ENCODE data around the gene HAUS2.
"Not testable (repeated sequence)": the region's sequence is repeated elsewhere in the genome, so short reads cannot be mapped to it uniquely, and the experiment has no call there.

The HAUS2 gene

DNA sequence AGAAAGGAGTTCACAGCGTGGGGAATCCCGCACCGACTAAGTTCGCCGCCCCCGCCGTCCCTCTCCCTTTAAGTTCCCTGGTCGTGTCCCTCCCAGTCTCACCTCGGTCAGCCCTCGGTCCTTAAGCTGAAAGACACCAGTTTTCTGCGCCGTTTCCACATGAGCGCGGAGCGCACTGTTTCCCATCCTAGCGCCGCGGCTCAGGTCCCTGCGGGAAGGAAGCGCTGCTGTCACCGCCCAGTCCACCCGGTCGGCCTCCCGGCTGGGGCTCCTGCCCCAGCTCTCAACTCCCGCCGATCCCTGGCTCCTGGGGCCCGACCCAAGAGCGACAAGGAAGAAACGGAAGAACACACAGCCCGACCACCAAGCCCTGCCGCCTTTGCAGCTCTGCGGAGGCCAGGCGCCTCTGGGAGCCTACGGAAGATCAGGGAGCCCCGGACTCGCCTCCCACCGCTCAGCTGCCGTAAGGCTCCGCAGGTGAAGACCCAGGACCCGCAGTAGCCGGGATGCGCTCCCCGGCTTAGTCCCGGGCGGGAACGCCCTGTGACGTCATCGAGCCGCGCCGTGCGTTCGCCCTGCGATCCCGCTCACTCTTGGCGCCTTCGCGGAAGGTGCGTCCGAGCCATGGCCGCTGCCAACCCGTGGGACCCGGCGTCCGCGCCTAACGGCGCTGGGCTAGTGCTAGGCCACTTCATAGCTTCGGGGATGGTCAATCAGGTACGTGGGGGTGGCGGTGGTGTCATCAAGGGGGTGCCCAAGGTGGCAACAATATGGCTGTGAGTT, at the start of gene HAUS2, which contains the start of gene LRRC57:
TSS of gene HAUS2 (plus strand) at position 590 of the 783 bp plus-strand sequence. CDS start at position 625, 35 bp downstream.
TSS of gene LRRC57 (minus strand) at position 545 of the 783 bp plus-strand sequence. CDS start at position 186, 359 bp downstream.
- peak; percentile 67 to 84 for DNase-seq (ENCODE audit: low read depth in 2 of 2)

DNA sequence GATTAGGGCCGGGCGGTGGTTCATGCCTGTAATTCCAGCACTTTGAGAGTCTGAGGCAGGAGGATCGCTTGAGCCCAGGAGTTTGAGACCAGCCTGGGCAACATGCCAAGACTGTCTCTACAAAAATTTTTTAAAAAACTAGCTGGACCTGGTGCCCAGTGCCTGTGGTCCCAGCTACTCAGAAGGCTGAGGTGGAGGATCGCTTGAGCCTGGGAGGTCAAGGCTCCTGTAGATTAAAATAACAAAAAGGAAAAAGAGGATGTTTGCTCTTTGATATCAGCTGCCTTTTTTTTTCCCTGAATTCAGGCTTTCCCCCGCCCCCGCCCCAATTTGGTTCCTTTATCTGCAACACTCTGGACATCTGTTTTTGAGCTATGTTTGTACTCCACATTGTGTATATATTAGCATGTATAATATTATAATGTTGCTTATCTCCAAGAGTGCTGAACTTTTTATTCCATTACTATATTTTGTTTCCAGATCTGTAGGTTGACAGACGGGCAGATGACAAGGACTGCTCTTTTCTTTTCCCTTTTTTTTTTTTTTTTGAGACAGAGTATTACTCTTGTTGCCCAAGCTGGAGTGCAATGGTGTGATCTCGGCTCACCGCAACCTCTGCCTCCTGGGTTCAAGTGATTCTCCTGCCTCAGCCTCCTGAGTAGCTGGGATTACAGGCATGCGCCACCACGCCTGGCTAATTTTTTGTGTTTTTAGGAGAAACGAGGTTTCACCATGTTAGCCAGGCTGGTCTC, 48.6 kb upstream of the HAUS2 start:
- no peak for DNase-seq (ENCODE audit: low read depth in 2 of 2)

DNA sequence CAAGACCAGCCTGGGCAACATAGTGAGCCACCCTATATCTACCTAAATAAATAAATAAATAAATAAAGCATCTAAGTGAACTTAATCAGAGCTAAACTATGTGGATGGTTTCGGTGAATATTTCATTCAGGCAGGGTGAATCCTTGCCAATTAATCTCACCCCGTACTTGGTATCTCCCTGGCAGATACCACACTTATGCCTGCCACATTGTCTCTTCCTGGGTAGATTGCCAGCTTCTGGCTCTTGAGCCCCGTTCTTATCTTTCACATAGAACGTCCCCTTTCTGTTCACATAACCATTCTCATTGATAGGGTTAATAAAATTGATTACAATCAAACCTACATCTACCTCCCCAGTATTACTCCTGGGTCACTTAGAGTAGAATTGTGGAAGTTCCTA, 46.2 kb upstream of the HAUS2 start:
- DNase-seq (ENCODE audit: low read depth in 2 of 2), result no peak

DNA sequence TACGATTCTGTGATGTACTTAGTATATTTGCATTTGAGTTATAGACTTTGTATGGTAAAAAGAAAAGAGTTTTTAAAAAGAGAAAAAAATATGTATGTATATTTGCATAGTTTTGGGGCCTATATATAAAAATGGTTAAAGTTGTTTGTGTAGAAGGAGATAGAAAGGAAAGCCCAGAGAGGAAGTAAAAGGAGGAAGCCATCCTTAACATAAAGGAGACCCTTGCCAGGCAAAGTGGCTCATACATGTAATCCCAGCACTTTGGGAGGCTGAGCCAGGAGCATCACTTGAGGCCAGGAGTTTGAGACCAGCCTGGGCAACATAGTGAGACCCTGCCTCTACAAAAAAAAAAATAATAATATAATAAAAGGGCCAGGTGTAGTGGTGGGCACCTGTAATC, 44.8 kb upstream of the HAUS2 start:
- no peak for DNase-seq (ENCODE audit: low read depth in 2 of 2)

GRCh38 chr15:42504631-42505030, 44.0 kb upstream of the HAUS2 start:
- no peak for DNase-seq (ENCODE audit: low read depth in 2 of 2)

DNA sequence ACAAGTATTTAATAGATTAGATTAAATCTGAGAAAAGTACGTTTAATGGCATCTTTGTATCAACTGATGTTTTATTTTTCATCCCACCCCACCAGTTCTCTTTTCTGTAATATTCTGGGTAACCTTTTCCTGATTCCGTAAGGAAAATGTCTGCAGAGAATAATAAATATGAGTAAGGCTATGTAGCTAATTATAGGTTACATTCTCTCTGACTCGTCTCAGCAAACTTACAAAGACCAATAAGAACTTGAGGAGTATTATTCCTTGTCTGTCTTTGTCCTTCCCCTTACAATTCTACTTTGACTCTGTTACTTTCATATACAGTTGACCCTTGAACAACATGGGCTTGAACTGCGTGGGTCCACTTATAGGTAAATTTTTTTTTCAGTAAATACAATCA, 41.1 kb upstream of the HAUS2 start:
- no peak for DNase-seq (ENCODE audit: low read depth in 2 of 2)

- no peak for DNase-seq (ENCODE audit: low read depth in 2 of 2)
Measured at GRCh38 chr15:42508263-42508690, 40.4 kb upstream of the HAUS2 start.

GRCh38 chr15:42510258-42511006, 38.2 kb upstream of the HAUS2 start:
- DNase-seq (ENCODE audit: low read depth in 2 of 2), result no peak

- DNase-seq (ENCODE audit: low read depth in 2 of 2), result no peak
Measured at GRCh38 chr15:42511007-42511391, 37.6 kb upstream of the HAUS2 start.

DNA sequence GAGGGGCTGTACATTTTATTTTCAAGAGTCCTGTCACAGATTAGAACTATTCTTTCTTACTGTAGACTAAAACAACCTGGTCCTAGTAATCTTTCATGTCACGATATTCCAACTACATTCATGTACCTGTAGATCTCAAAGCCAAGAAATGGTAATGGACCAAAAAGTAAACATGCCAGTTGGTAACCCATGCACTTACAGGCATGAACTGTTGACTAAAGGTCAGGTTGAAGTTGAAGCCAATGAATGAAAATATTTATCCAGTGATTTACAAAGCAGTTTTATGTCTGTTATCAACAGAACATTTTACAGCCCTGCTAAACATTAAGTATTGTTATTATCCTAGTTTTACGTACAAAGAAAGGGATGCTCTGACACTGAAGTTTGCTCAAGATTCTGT, 25.3 kb upstream of the HAUS2 start:
- no peak for DNase-seq (ENCODE audit: low read depth in 2 of 2)

- no peak for DNase-seq (ENCODE audit: low read depth in 2 of 2)
Measured at GRCh38 chr15:42528970-42529369, 19.7 kb upstream of the HAUS2 start.

- DNase-seq (ENCODE audit: low read depth in 2 of 2), result no peak
Measured at GRCh38 chr15:42533246-42533645, 15.4 kb upstream of the HAUS2 start.

DNA sequence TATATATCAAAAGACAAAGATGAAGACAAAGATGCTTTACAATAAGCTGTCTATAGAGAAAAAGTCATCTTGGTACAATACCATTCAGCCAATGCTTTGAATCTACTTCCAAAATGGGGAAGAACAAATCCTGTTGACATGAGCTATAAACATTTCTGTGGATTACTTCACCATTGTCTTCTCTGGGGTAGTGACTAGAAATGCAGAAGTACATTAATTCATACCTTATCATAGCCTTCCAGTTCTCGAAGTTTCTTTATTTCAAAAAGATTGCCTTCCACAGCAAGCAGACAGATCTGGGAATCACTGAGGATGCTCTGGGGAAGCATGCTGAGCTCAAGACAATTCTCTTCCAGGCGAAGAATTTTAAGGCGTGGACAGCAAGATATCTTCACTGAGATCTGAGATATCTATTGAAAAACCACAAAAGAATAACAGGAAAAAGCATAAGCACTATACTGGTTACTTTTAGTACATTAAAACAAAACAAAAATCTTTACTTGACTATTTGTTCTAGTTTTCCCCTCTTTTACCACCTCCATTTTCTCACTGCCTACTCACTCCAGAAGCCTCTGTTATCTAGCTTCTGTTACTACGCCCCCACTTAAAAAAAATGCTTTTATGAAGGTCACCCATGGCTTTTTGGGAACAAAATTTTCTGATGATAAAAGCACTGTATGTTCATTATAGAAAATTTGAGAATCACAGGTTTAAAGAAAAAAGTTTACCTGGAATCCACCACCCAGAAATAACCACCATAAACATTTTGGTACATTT, 3.6 kb upstream of the HAUS2 start:
- no peak for DNase-seq (ENCODE audit: low read depth in 2 of 2)

DNA sequence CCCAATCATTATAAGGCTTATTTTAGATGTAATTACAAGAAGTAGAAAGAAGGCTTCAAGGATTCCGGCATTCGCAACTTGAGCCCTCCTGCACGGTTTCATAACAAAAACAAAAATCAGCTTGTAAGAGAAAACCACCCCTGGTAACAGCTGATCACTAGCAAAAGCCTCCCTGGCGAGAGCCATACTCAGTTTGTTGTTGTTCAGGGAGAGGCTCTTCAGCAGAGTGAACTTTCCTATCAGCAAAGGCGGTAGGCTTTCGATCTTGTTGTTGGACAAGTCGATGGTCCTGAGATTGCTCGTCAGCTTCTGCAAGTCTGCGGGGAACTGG, 755 bp upstream of the HAUS2 start:
- DNase-seq (ENCODE audit: low read depth in 2 of 2), result peak in 1 of 2 donors; percentile 19

DNA sequence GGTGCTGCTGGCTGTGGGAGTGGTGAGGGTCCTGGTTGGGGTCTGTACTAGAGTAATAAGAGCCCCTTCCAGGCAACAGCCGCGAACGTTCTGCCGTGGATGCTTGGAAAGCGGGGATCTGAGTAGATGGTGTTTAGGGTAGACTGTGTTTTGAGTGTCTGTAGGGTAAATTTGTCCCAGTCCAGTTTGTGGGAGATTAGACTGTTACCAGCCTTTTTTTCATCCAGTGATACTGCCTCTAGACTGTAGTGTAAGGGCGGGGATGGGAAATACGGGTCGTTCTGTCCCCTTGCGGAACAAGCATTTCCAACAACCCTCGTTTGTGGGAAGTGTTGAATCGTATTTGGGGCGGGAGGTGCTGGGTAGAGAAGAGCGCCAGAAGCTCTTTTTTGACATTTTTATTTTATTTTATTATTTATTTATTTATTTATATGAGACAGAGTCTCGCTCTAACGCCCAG, 424 bp downstream of the HAUS2 start:
- DNase-seq (ENCODE audit: low read depth in 2 of 2), result no peak

- no peak for DNase-seq (ENCODE audit: low read depth in 2 of 2)
Measured at GRCh38 chr15:42549741-42550392, 1.2 kb downstream of the HAUS2 start.

- no peak for DNase-seq (ENCODE audit: low read depth in 2 of 2)
Measured at GRCh38 chr15:42553554-42553953, 4.9 kb downstream of the HAUS2 start.

GRCh38 chr15:42556550-42557207, 8.0 kb downstream of the HAUS2 start:
- DNase-seq (ENCODE audit: low read depth in 2 of 2), result not testable (repeated sequence)

GRCh38 chr15:42558739-42559138, 10.1 kb downstream of the HAUS2 start:
- no peak for DNase-seq (ENCODE audit: low read depth in 2 of 2)
